ENCODE measurements around the gene ABCE1.

The ABCE1 gene

GRCh38 chr4:145177906-145178538 is 79.9 kb downstream of the ABCE1 start:
- DNase-seq, result no peak

- no peak for DNase-seq
These were observed 80.7 kb downstream of the ABCE1 start for GRCh38 chr4:145178740-145179280.

Data from stimulated activated naive CD4-positive, alpha-beta T cell treated with Interleukin-2 at 50 U/mL for 16 hours (primary cell).